Central memory CD8-positive, alpha-beta T cell (primary cell): ENCODE results near the gene ACACB.

Experiments
- ATAC-seq: fragments of 150-1000 bp; cut with Tn5 transposase; replicated peaks from 2 replicates; pipeline ENCODE4 v1.10.0; 2022; ENCODE audit warnings: mild to moderate bottlenecking, moderate FRiP score, moderate number of reproducible peaks; ENCODE audit not compliant: poor library complexity, severe bottlenecking; ENCODE audit errors: extremely low read depth
- DNase-seq, 2 donors: peaks; one replicate each; pipeline ENCODE4 v3.0.0; 2021; ENCODE audit warnings: low spot score in 2 of 2
- H3K27ac Mint-ChIP-seq: one replicate; pipeline ENCODE4 v1.8.0; 2022; ENCODE audit warnings: low read depth, mild to moderate bottlenecking, moderate library complexity, mixed read lengths
- H3K27me3 Mint-ChIP-seq: one replicate; pipeline ENCODE4 v1.8.0; 2022; ENCODE audit warnings: mixed read lengths
- H3K36me3 Mint-ChIP-seq: one replicate; pipeline ENCODE4 v1.8.0; 2022; ENCODE audit warnings: mild to moderate bottlenecking, moderate library complexity, mixed read lengths; ENCODE audit not compliant: insufficient read depth
- H3K4me1 Mint-ChIP-seq: one replicate; pipeline ENCODE4 v1.8.0; 2022; ENCODE audit warnings: mixed read lengths
- H3K4me3 Mint-ChIP-seq: one replicate; pipeline ENCODE4 v1.8.0; 2022; ENCODE audit warnings: mild to moderate bottlenecking, moderate library complexity, mixed read lengths
- H3K9me3 Mint-ChIP-seq: one replicate; pipeline ENCODE4 v1.8.0; 2022; ENCODE audit warnings: mixed read lengths

ACACB gene

DNA sequence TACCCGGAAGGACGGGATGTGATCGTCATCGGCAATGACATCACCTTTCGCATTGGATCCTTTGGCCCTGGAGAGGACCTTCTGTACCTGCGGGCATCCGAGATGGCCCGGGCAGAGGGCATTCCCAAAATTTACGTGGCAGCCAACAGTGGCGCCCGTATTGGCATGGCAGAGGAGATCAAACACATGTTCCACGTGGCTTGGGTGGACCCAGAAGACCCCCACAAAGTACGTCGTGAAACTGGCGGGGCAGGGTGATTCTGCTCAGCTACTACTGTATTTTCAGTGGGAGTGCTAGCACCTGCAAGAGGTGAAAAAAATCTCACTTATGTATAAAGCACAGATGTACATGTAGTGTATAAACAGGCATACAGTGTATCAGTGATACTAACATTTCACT is 129.8 kb downstream of the ACACB start:
- no peak for ATAC-seq
- Mint-ChIP-seq H3K27ac (no peak overlapping the region), H3K9me3 (no peaks in the 10 kb centered on the region), H3K27me3 (no peaks in the 10 kb centered on the region), H3K4me3 (no peak overlapping the region), H3K4me1 (no peaks in the 10 kb centered on the region), H3K36me3 (peaks cover 7% of the 10 kb centered on the region)
- DNase-seq = no peak

DNA sequence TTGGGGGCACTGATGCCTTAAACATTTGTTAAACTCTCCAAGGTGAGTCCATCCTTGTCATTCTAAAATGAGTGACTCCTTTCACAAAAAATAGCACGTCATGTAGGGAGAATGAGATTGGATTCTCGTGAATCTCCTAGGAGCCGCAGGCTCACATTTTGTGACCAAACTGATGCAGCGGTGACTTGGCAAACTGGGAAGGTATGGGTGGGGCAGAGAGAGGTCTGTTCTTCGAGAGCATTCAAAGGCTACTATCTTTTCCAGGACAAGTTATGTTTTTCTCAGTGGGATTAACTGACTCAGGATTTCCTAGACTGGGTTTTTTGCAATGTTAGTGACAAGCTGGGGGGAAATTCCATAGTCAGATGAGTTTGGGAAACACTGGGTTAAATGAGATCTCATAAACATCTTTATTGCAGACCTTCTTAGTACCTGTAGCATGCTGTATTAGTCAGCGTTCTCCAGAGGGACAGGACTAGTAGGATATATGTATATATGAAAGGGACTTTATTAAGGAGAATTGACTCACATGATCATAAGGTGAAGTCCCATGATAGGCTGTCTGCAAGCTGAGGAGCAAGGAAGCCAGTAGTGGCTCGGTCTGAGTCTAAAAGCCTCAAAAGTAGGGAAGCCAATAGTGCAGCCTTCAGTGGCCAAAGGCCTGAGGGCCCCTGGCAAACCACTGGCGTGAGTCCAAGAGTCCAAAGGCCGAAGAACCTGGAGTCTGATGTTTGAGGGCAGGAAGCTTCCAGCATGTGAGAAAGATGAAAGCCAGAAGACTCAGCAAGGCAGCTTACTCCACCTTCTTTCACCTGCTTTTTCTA is 131.7 kb downstream of the ACACB start:
- DNase-seq (no peak), ATAC-seq (no peak)
- Mint-ChIP-seq H3K36me3 (peaks cover 7% of the 10 kb centered on the region), H3K27me3 (no peaks in the 10 kb centered on the region), H3K4me3 (no peak overlapping the region), H3K27ac (no peak overlapping the region), H3K9me3 (peaks cover 1% of the 10 kb centered on the region), H3K4me1 (no peaks in the 10 kb centered on the region)

DNA sequence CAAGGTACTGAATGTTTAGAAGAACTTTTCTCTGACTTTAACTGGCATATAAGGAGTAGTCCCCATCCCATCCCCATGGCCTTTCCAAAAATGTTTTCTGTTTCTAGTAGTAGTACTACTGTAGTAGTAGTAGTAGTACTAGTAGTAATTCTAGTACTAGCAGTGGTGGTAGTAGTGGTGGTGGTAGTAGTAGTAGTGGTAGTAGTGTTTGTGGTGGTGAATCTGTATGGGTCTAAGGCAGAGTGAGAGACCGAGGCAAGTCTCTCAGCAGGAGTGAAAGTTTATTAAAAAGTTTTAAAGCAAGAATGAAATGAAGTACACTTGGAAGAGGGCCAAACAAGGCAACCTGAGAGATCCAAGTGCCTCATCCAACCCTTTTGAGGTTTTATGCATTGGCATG is 134.1 kb downstream of the ACACB start:
- ATAC-seq (no peak), DNase-seq (no peak)
- Mint-ChIP-seq H3K4me1 (no peaks in the 10 kb centered on the region), H3K4me3 (no peak overlapping the region), H3K36me3 (peaks cover 2% of the 10 kb centered on the region), H3K9me3 (peaks cover 11% of the 10 kb centered on the region), H3K27me3 (no peaks in the 10 kb centered on the region), H3K27ac (no peak overlapping the region)

DNA sequence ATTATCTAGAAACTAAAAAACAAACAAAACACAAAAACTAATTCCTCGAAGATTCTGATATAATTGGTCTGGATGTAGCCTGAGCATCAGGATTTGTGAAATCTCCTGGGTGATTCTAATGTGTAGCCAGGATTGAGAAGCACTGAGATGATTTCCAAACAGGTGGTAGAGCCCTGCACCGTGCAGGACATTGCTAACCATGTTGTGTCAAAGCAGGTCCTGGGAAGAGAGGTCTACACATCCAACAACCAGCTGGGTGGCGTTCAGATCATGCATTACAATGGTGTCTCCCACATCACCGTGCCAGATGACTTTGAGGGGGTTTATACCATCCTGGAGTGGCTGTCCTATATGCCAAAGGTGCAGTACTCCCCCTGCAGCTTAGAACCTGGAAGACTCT is 136.4 kb downstream of the ACACB start:
- peaks cover 1% of the 10 kb centered on the region for H3K36me3 Mint-ChIP-seq
- no peak overlapping the region for H3K27ac Mint-ChIP-seq
- no peaks in the 10 kb centered on the region for H3K4me1 Mint-ChIP-seq
- peaks cover 11% of the 10 kb centered on the region for H3K9me3 Mint-ChIP-seq
- no peaks in the 10 kb centered on the region for H3K27me3 Mint-ChIP-seq
- ATAC-seq = no peak
- no peak overlapping the region for H3K4me3 Mint-ChIP-seq
- no peak for DNase-seq

DNA sequence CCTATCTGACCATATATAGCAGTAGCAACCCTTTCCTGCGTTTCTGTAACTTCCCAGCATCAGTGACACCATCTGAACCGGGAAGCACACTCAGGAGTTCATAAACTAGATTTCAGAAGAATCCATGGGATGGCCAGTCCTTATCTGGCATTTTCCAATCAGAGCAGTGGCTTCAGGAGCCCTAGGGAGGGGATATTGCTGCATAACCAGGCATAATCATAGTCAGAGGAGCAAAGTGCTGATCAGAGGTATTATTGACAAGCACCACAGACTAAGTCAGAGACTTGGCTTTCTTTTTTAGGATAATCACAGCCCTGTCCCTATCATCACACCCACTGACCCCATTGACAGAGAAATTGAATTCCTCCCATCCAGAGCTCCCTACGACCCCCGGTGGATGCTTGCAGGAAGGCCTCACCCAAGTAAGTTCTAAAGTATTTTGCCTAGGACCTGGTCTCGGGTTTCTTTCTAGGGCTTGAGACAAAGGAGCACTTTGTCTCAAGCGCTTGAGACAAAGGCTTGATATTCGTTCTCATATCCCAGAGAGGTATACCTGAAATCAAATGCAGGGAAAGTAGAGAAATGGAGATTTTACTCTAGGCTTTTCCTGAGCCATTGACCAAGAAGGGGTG is 137.6 kb downstream of the ACACB start:
- Mint-ChIP-seq H3K4me3 (no peak overlapping the region), H3K9me3 (peaks cover 11% of the 10 kb centered on the region), H3K27ac (no peak overlapping the region), H3K27me3 (no peaks in the 10 kb centered on the region), H3K36me3 (peaks cover 1% of the 10 kb centered on the region), H3K4me1 (no peaks in the 10 kb centered on the region)
- ATAC-seq (no peak), DNase-seq (no peak)

DNA sequence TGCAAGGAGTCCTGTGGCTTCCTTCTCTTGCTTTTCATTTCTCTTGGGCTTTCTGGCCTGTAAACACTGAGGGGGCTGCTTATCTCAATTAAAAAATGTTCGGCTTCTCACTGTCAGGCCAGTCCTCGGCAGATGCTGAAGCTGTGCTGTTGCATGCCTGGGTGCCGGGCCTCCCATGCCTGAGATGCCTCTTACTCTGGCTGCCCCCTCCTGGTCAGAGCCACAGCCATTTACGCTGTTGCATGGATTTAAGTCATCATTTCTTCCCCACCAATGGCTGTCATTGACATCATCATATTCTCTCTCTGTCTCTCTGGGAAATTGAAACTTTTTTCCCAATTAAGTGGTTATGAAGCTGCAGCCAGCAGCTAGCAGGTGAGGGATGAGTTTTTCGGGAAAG is 139.0 kb downstream of the ACACB start:
- peaks cover 1% of the 10 kb centered on the region for H3K36me3 Mint-ChIP-seq
- DNase-seq = no peak
- peaks cover 11% of the 10 kb centered on the region for H3K9me3 Mint-ChIP-seq

DNA sequence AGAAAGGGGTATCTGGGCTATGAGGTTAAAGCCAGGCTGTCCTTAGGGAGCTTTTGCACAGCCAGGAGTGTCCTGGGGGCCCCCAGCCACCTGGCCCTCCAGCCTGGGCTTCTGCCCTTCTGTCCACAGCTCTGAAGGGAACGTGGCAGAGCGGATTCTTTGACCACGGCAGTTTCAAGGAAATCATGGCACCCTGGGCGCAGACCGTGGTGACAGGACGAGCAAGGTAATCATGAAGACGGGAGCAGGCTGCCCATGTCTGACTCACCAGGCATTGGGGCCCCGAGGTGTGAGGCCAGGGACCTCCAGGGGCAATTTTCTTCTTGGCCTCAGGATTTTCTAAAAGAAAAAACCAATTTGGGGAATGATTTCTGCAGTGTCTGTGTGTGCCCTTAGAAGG is 139.6 kb downstream of the ACACB start:
- Mint-ChIP-seq H3K9me3 (peaks cover 11% of the 10 kb centered on the region), H3K27me3 (no peaks in the 10 kb centered on the region), H3K27ac (no peak overlapping the region), H3K36me3 (peaks cover 1% of the 10 kb centered on the region), H3K4me1 (no peaks in the 10 kb centered on the region), H3K4me3 (no peak overlapping the region)
- ATAC-seq (no peak), DNase-seq (no peak)

More for the DNA sequence above, 139.0 kb downstream of the ACACB start:
- no peaks in the 10 kb centered on the region for H3K4me1 Mint-ChIP-seq
- no peak overlapping the region for H3K4me3 Mint-ChIP-seq
- no peaks in the 10 kb centered on the region for H3K27me3 Mint-ChIP-seq
- H3K27ac Mint-ChIP-seq = no peak overlapping the region
- no peak for ATAC-seq

DNA sequence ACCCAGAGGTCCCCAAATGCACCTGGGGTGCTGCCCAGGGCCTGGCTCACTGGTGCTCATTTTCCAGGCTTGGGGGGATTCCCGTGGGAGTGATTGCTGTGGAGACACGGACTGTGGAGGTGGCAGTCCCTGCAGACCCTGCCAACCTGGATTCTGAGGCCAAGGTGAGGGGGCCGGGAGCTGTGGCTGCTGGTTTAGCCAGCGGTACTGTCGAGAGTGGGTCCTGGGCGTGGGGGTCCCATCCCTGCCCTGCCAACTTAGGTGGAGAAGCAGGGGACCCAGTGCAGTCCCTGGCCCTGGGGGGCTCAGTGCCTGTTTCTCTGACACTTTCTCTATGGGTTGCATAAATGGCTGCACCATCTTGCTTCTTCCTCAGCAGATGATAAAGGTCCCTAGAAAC is 141.8 kb downstream of the ACACB start:
- H3K36me3 Mint-ChIP-seq = peaks cover 1% of the 10 kb centered on the region
- no peak overlapping the region for H3K27ac Mint-ChIP-seq
- ATAC-seq = no peak
- peaks cover 8% of the 10 kb centered on the region for H3K9me3 Mint-ChIP-seq
- no peaks in the 10 kb centered on the region for H3K4me1 Mint-ChIP-seq
- no peak overlapping the region for H3K4me3 Mint-ChIP-seq
- DNase-seq = no peak
- no peaks in the 10 kb centered on the region for H3K27me3 Mint-ChIP-seq

DNA sequence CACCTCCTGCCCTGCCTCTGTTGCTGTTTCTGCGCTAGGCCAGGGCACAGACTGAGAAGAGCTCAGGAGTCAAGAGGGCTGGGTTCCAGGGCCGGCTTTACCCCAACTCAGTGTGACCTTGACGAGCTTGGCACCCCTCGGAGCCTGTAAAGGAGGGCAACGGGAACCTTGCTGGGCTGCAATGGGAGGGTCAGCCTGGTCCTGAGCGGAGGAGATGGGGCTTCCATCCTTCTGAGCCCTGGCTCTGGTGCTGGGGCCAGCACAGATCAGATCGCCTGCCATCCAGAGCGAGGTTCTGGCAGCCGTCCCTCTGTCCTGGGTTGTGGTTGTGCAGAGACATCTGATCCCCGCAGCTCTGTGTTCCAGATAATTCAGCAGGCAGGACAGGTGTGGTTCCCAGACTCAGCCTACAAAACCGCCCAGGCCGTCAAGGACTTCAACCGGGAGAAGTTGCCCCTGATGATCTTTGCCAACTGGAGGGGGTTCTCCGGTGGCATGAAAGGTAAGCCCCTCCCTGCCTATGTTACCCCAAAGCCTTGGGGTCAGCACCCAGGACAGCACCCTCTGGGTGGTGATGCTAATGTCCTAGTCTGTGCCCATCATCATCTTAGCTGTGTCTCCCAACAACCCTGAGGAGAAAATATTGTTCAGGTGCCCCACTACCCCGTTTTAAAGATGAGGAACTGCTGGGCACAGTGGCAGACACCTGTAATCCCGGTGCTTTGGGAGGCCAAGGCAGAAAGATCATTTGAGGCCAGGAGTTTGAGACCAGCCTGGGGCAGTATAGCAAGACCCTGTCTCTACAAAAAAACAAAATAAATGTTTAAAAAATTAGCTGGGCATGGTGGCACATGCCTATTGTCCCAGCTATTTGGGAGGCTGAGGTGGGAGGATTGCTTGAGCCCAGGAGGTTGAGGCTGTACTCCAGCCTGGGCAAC is 142.5 kb downstream of the ACACB start:
- Mint-ChIP-seq H3K9me3 (peaks cover 1% of the 10 kb centered on the region), H3K36me3 (peaks cover 1% of the 10 kb centered on the region), H3K4me3 (no peak overlapping the region), H3K27me3 (no peaks in the 10 kb centered on the region), H3K27ac (no peak overlapping the region), H3K4me1 (no peaks in the 10 kb centered on the region)
- no peak for ATAC-seq
- no peak for DNase-seq

DNA sequence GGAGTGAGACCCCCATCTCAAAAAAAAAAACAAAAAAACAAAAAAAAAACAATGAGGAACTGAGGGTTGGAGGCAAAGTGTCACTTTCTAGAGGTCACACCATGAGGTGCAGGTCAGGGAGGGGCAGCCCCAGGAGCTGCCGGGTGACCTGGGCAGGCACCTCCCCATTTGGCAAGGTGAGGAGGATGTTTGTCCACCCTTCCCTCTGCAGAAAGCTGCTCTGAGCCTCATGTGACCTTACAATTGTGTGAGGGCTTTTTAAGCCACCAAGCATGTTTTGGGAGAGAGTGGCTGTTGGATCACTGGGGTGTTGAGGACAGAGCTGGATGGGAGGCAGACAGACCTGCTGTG is 143.1 kb downstream of the ACACB start:
- Mint-ChIP-seq H3K27ac (no peak overlapping the region), H3K27me3 (no peaks in the 10 kb centered on the region), H3K9me3 (no peaks in the 10 kb centered on the region), H3K36me3 (peaks cover 1% of the 10 kb centered on the region), H3K4me1 (no peaks in the 10 kb centered on the region), H3K4me3 (no peak overlapping the region)
- ATAC-seq (no peak), DNase-seq (no peak)

DNA sequence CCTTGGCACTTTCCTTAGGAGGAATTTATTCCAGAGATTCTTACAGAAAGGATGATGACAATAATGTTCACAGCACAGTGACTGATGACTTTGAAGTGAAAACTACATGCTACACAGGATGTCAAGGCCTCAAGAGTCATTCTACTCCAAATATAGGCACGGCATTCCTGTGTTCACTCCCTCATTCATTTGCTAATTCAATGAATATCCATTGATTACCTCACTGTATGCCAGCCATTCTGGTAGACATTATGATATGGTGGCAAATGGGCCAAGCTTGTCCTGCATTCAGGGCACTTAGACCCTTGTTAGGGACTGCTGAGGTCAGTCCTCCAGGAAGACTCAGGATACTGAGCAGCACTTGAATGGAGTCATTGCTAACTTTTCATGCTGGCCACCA is 144.7 kb downstream of the ACACB start:
- Mint-ChIP-seq H3K4me1 (no peaks in the 10 kb centered on the region), H3K4me3 (no peak overlapping the region), H3K36me3 (peaks cover 3% of the 10 kb centered on the region), H3K27ac (no peak overlapping the region), H3K9me3 (no peaks in the 10 kb centered on the region), H3K27me3 (no peaks in the 10 kb centered on the region)
- no peak for DNase-seq
- no peak for ATAC-seq

DNA sequence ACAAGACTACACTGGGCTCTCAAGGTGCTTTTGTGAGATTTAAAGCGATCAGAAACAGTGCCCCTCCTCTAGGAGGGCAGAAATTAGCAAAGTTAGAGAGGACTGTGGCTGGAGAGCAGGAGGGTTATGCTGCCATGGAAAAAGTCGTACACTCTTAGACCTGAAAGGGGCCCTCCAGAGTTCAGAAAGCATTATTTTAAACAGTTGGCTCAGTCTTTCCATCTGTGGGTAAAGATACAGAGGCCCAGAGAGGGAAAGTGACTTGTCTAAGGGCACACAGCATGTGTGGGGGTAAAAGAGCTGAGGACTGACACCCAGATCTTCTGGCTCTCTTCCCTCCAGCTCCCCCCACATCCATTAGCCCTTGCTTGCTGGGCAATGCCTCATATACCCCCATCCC is 145.6 kb downstream of the ACACB start:
- Mint-ChIP-seq H3K36me3 (peaks cover 4% of the 10 kb centered on the region), H3K9me3 (no peaks in the 10 kb centered on the region), H3K4me1 (no peaks in the 10 kb centered on the region), H3K4me3 (no peak overlapping the region), H3K27ac (no peak overlapping the region), H3K27me3 (no peaks in the 10 kb centered on the region)
- ATAC-seq = no peak
- DNase-seq = no peak
